HG02642 (cell line): Measurements from ENCODE around the gene KLK7.
"Not testable (repeated sequence)": the region's sequence is repeated elsewhere in the genome, so short reads cannot be mapped to it uniquely, and the experiment has no call there.

Experiments used
- ATAC-seq: cut with Tn5 transposase; IDR thresholded peaks from one replicate; pipeline ENCODE4 v1.9.1; 2021; ENCODE audit warnings: mild to moderate bottlenecking; ENCODE audit not compliant: unreplicated experiment, poor library complexity

KLK7 gene

DNA sequence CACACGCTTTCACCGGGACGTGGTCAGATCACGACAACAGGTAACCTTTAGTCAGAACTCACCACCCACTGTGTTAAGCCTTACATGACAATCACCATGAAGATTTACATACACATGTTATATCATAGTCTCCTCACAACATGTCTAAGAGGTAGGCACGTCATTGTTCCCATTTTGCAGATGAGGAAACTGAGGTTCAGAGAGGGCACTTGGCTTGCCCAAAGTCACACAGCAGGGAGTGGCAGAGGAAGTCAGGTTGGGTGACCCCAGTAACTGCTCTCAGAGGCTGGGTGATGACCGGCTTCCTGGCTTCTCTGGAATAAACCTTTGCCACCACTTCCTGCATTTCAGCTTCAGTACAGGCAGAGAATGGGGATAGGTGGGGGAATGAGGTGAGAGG, 30.5 kb upstream of the KLK7 start:
- ATAC-seq, result no peak

DNA sequence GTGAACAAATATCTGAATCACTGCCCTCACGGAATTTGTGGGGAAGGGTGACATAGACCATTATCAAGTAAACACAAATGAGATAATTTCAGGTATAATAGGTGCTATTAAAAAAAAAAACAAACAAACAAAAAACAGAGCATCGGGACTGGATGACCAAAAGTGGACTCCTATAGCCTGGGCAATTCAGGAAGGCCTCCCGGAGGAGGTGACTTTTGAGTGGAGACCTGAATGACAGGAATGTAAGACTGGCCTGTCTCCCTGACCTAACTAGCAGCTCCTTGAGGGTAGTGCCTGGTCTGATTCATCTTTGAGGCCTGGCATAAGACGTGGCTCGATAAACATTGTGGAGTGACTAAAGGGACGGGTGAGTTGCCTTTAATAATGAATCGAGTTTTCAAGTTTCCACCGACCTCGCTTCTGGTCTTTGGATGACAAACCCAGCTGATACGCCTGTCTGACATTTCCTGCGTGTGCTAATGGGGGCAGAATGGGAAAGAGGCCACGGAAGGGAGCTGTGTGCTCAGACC, 29.0 kb upstream of the KLK7 start:
- no peak for ATAC-seq

DNA sequence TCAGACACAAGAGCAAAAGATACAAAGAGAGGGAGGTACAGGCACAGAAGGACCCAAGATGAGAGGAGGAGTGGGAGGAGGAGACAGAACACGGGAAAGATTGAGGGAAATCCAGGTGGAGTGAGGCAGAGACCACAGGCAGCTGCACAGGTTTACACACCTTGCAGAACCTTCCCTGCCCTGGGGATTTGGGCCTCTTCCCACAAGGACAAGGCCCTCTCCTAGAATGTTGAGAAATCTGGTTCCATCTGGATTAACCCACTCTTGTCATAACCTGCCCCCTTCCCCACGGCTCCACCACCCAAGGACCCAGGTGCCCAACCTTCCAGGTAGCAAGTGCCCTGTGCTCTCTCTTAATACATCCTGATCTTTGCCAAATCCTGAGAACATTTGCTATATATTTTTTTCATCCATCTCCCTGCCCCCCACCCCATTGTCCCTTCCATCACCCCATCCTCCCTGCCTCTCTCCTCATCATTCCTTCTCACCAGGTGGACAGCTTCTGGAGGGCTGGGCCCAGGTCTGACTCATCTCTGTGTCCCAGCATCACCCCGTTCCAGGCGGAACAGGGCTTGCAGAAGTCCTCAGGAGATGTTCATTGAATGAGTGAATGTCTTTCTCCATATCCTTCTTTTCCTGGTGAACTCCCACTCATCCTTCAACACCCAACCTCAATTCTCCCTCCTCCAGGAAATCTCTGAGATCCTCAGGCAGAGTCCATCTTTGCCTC, 26.5 kb upstream of the KLK7 start:
- no peak for ATAC-seq

DNA sequence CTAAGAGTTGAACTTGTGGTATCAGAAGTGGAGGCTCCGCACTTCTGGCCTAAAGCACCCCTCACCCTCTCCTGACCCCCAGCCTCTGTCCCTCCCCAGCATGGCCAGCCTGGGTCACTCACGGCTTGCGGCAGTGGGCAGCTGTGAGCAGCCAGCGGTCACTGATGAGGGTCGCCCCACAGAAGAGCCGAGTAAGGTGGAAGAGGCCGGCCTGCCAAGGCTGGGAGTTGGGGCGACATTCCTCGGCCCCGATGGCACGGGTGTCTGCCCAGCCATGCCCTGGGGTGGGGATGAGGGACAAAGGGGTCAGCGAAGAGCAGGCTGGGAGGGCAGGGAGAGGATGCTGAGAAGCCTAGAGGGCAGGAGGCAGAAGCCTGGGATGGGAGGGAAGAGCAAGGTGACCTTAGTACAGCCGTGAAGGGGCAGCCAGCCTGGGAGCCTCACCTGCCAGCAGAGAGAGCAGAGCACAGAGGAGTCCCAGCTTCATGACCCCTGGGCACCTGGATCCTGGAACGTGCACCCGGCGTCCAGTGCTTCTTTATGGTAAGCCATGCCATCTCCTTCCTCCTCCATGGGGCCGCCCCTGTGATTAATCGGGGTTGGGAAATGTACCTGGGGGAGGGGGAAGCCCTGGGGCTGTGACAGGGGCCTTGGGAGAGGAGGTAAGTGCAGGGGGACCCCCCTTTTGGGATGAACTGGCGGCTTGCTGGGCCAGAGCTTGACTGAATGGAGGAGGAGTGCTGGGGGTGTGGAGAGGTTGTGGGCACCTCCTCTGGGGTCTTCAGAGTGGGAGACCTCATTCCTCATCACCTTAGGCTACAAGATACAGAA, 25.6 kb upstream of the KLK7 start:
- no peak for ATAC-seq

DNA sequence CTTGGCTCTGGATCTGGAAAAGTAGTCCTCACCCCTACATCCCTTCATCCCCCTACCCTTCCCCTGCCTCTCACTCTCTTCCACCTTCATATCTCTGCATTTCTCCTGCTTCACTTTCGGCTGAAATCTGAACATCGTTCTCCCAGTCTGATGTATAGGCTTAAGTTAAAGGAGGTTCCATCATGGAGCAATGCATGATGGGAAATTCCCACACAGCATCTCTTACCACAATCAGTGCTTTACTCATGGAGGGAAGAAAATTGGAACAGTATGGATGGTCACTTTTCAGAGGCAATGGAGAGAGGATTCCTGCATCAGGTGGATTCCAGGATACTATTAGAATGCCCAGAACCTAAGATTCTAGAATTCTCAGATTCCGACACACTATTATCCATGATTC, 23.8 kb upstream of the KLK7 start:
- ATAC-seq, result no peak

DNA sequence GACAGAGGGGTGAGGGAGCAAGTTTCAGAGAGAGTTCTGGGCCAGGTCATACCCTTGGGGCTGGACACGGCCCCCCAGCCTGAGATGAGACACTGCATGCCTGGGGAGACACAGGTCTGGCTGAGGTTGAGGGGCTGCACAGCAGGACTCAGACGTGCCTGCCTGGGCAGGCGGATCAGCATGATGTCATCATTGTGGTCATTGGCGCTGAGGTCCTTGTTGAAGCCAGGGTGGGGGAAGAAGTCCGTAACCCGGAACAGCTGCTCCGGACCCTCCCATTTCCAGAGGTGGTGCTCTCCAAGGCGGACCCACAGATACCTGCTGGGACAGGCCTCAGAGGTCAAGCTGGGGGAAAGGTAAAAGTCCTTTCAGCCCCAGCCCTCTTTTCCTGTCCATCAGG, 22.7 kb upstream of the KLK7 start:
- ATAC-seq, result no peak

DNA sequence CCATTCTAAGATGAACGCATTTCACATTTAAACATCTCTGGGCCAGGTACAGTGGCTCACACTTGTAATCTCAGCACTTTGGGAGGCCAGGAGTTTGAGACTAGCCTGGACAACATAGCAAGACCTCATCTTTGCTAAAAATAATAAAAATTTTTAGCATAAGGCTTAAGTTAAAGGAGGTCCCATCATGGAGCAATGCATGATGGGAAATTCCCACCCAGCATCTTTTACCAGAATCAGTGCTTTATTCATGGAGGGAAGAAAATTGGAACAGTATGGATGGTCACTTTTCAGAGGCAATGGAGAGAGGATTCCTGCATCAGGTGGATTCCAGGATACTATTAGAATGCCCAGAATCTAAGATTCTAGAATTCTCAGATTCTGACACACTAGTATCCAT, 21.5 kb upstream of the KLK7 start:
- no peak for ATAC-seq

DNA sequence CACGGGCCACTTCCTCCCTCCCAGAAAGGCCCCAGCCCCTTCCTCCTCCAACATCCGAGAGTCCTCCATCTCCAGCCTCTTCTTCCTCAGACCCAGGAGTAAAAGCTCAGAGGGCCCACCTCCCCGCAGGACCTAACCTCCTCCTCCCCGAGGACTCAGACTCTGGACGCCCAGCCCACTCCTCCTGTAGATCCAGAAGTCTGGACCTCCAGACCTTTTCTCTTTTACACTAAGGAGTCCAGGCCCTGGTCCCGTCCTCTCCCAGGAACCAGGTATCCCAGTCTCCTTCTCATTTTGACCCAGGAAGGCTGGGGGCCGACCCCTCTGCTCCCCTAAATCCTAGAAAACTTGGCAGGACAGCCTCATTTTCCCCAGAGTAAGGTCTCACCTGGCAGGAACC, 19.6 kb upstream of the KLK7 start:
- no peak for ATAC-seq

DNA sequence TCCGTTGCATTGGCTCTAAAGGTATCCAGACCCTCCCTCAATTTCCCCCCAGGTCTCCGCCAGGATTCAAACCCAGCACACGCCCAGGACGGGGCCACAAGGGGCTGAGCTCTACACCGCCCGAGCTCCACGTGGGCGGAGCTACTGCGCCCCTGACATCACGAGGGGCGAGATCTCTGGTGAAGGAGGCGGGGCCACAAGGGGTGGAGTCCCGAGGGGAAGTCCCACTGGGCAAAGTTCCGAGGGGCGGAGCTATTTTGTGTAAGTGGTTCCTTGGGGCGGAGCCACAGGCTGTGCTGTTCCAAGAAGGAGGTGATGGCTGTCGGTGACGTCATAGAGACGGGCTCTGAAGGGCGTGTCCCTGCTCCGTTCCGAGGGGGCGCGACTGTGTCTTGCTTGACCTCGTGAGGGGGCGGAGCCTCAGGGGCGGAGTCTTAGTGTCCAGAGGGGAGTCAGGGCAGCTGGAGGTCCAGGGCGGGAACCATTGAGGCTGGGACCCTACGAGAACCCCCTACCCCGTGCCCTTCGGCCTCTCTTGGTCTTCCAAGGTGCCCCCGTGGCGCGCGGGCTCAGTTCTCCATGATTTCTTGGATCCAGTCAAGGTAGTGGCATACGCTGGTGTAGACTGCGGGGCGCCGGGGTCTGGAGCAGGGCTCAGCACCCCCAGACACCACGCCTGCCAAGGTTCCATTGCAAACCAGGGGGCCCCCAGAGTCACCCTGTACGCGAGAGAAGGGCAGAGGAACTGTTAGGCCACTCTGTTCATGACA, 19.0 kb upstream of the KLK7 start:
- no peak for ATAC-seq

DNA sequence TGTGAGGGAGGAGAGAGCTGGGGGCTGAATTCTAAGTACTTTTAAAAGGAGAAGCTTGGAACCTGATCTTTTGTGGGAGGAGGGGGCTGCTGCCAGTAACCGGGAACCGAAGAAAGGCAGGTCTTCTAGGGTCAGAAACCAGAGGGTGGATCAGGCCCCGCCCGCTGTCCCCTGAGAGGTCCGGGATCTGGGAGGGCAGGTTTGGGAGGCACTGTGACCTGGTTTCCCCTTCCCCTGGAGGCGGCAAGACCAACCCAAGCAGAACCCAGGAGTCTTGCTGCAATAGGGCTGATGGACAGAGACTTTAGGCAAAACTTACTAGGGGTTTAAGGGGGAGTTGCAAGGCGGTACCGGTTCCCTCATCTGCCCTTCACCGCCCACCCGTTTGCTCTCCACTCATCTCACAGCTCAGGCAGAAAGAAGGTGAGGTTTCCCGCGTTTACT, 18.4 kb upstream of the KLK7 start:
- ATAC-seq, result no peak

DNA sequence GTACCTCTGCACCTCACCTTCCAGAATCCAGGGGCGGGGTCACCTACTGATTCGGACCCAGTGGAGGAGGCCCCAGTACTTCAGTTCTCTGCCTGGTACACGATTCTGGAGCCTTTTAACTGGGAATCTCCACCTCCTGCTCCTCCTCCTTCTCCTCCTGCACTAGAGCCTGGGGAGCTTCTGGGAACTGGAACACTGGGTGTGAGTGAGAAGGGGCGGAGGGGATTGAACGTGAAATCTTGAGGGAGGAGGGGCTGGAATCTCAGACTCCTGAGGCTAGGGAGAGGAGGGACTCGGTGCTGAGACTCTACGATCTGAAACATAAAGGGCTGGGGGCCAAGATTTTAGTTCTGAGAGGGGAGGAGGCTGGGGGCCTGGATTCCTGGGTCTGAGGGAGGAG, 17.8 kb upstream of the KLK7 start, which contains the start of gene KLK8:
KLK8 (minus strand) TSS at position 90 of the 400 bp plus-strand sequence. CDS start 437 bp downstream, outside the sequence.
- no peak for ATAC-seq

DNA sequence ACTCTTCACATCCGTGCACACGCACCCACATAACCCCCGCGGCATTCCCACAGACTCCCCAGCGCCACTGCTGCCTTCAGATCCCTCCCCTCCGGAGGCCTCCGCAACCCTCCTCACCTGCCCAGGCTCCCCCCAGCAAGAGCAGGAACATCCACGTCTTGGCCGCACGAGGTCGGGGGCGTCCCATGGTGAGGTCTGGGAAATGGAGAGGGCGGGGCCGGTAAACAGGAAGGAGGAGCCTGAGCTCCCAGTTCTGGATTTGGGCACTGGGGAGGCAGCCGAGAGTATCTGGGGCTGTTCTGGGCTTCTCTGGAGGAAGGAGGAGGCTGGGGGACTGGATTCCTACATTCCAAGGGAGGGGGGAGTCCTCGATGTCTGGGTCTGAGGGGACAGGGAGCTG, 17.3 kb upstream of the KLK7 start:
- ATAC-seq, result no peak

DNA sequence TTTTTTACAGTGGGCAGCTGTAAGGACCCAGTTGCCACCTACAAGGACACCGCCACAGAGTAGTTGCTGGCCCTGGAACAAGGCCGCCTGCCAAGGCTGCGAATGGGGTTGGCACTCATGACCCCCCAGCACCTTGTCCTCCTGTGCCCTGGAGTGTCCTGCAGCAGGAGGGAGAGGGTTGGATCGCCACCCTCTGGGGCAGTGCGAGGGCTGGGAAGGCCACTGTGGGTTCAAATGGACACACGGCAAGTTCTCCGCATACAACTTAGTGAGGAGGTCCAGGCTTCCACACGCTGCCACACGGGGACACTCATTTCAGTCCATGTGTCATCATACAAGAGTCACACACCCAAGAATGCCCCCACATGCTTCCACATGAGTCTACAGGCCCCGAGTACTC, 16.7 kb upstream of the KLK7 start:
- no peak for ATAC-seq

DNA sequence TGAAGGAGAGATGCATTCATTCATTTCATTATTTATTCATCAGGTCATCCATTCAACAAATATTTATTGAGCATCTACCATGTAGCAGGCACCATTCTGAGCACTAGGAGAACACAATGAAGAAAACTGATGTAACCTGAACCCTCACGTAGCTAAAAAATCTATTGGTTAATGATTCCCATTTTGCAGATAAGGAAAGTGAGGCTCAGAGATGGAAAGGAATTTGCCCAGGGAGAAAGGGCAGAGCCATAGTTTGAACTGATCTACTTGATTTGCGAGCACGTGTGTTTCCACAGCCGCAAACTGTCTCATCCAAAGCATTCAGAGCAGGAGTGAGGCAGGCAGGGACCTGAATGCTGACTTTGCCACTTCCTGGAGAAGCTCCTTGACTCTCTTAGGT, 15.0 kb upstream of the KLK7 start:
- ATAC-seq, result no peak

DNA sequence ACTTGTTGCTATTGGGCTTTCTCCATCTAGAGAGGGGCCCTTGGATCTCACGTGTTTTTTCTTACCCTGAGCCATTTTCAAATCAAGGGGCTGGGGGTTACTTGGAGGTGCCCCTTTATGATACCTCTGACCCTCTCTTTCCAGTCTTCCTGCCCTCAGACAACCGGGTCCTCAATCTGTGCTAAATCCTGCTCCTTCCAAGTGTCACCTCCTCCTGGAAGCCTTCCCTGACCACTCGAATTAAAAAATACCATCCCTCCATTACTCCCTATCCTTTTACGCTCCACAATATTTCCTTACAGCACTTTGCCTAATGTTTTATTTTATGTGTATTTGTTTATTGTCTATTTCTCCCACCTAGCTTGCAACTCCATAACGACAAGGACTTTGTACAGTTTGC, 14.3 kb upstream of the KLK7 start:
- no peak for ATAC-seq

DNA sequence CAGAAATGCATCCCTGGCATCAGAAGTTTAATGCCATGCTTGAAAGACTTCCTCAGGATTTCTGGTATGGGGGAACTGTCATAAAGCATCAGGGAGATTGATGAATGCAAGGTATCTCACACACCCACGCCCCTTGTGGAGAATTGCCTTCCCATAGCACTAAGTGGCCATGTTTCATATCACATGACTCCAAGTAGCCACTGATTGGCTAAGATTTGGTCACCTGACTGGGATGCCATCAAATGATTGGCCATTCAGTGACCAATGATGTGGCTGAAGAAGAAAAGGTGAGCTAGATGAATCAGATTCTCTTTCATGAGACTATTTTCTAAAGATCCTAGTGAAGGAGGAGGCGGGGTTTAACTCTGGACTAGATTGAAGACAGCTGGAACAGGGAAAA, 10.4 kb upstream of the KLK7 start:
- ATAC-seq, result no peak

DNA sequence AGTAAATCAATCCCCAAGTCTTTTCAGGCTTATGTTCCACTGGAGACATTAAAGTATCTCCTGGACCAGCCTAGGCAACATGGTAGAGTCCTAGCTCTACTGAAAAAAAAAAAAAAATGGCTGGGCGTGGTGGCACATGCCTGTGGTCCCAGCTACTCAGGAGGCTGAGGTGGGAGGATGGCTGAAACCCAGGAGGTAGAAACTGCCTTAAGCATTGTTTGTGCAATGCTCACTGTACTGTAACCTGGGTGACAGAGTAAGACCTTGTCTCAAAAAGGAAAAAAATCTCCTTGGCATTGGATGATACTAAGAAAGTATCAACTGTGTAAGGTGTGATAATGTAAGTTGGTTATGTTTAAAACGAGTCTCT, 8.9 kb upstream of the KLK7 start:
- no peak for ATAC-seq

DNA sequence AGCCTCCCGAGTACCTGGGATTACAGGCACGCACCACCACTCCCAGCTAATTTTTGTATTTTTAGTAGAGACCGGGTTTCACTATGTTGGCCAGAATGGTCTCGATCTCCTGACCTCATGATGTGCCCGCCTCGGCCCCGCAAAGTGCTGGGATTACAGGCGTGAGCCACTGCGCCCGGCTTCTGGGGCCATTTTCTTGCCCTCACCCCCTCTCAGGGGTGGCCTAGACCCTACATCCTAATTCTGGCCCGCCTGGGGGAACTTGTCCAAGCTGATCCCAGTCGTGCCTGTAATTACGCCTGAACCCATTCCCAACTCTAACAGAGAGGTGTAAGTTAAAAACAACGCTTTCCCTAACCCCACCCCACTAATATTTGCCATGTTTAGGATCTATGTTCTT, 699 bp upstream of the KLK7 start:
- not testable (repeated sequence) for ATAC-seq

DNA sequence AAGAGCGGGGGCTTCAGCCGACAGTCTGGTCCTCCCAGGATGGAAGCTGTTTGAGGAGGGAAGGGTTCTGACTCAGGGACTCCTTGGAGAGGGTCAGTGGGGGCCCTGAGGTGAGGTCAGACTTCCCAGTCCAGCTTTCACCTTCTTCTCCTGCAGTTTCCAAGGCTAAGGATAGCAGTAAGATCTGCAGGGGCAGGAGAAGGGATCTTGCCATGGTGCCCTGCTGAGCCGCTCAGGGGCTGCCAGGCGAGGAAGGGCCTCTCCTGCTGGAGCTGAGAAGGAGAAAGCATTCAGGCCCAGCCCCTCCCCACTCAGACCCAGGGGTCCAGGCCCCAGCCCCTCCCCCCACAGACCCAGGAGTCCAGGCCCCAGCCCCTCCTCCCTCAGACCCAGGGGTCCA, 1.5 kb downstream of the KLK7 start:
- ATAC-seq, result no peak

DNA sequence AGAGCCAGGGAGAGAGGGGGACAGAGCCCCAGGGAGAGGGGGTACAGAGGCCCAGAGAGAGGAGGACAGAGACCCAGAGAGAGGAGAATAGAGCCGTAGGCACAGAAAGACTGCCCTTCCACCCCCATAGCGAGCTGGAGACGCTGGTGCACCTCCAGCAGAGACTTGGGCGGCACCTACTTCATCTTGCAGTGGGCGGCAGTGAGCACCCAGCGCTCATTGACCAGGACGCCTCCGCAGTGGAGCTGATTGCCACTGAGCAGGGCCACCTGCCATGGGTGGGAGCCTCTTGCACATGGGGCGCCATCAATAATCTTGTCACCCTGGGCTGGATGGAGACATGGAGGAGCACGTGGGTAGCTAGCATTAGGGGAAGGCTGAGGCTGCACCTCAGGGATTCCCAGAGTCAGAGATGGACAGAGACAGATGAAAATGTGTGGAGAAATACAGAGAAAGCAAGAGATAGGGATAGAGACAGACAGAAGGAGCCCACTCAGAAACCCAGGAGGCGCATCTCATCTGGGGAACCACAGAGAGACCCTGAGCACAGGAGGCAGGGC, 2.0 kb downstream of the KLK7 start:
- ATAC-seq, result no peak

DNA sequence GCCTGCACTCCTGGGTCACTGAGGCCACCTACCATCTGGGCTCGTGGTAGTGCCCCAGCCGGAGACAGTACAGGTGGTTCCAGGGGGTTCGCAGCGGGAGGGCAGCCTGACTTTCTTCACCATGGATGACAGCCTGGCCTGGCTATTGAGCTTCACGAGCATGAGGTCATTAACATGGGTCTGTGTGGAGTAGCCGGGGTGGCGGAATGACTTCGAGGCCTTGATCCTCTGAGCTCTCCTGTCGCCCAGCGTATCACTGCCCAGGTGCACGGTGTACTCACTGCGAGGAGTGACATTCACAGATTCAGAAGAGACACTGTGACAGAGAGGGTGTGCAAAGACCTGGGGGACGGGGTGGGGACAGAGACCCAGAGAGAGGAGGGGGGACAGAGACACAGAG, 3.5 kb downstream of the KLK7 start:
- no peak for ATAC-seq
